Liver (tissue), 4 donors: ENCODE results near the gene HUS1B. TPM values are rescaled to one million over a fixed set of nuclear protein-coding genes. Genes with fewer than 3 reads are reported as not detected.

Experiments
- polyA plus RNA-seq, 2 donors: library from polyadenylated mRNA; stranded (reverse) in 1 of 2; unstranded in 1 of 2; fragments of 200-250 nt in 1 of 2; fragments of >200 nt in 1 of 2; fragmentation: Nextera tagmentation in 1 of 2; extraction: Ambion mirVana in 1 of 2; gene quantifications; one replicate each; pipeline versions ENCODE4 v1.2.1 to v1.2.3, GENCODE V29; 2013 to 2015
- total RNA-seq, 2 donors: library from RNA; depleted of rRNA; stranded (reverse); fragments of >200 nt; gene quantifications; one replicate each; pipeline ENCODE4 v1.2.3, GENCODE V29; 2014
- donor health status: healthy.
- donor health status: healthy.
- donor health status: healthy.

The HUS1B gene
- total and polyA plus RNA-seq, 4 donors = 0.07 to 1.3 (median 0.51) TPM; not detected in 1

Other genes with a start within 250 kb of the HUS1B start
- 10 to 100 TPM; 11.0 to 15.3 TPM for gene EXOC2, start 36.0 kb upstream of the HUS1B start, total RNA-seq
- gene EXOC2, start 36.0 kb upstream of the HUS1B start, polyA plus RNA-seq = 1 to 10 TPM; 6.7 to 7.3 TPM